ENCODE results near the gene PLEKHD1. TPM values are rescaled to one million over a fixed set of nuclear protein-coding genes. Genes with fewer than 3 reads are reported as not detected.
A peak's percentile ranks its signal among the peaks of the same experiment; 100 is the strongest.

The PLEKHD1 gene
- total and polyA plus RNA-seq, 2 of the 8 experiments (the other 6 are each of a cell fraction or from before 2014, with no cell fraction given): 0.24 to 0.48 TPM

GRCh38 chr14:69547701-69548348 lies 63.3 kb downstream of the PLEKHD1 start (continued):
- TF ChIP-seq ZNF274 (IDR thresholded peaks at IDR 0.05; ENCODE audit: borderline replicate concordance, extremely low read depth, low read length) (no peak), HDAC2 (IDR thresholded peaks at IDR 0.05; ENCODE audit: borderline replicate concordance in 1 of 2, low read depth in 2 of 2, low read length in 2 of 2) (0 out of 4 replicates have a peak, but pooled peaks of 1 of the 2 experiments have one; percentile 4), GTF2F1 (IDR thresholded peaks at IDR 0.05; ENCODE audit: borderline replicate concordance, low read depth, low read length) (0 out of 2 replicates have a peak, but pooled peaks have one; percentile 55), SUZ12 (IDR thresholded peaks at IDR 0.05; ENCODE audit: low read length) (no peak), CHD2 (IDR thresholded peaks at IDR 0.05; ENCODE audit: low read length) (0 out of 2 replicates have a peak, but pooled peaks have one; percentile 12), TAF7 (optimal IDR thresholded peaks at IDR 0.05; ENCODE audit: borderline replicate concordance, low read depth, low read length) (peak; percentile 34), RBBP5 (IDR thresholded peaks at IDR 0.05; ENCODE audit: borderline replicate concordance, low read depth, low read length) (peak; percentile 68; the same call in 1 of the 2 replicates), HDAC6 (IDR thresholded peaks at IDR 0.05; ENCODE audit: low read depth, low read length) (no peak), CTCF (IDR thresholded peaks at IDR 0.05; ENCODE audit: control extremely low read depth in 1 of 3, insufficient read depth in 1 of 3, low read depth in 1 of 3, low read length in 3 of 3) (peak; percentile 80 to 90 (median 86)), KDM4A (IDR thresholded peaks at IDR 0.05; ENCODE audit: low read depth, low read length, severe bottlenecking) (peak; percentile 77), PHF8 (conservative IDR thresholded peaks at IDR 0.05; ENCODE audit: low read depth, low read length) (0 out of 2 replicates have a peak, but pooled peaks have one; percentile 30), SIN3A (conservative IDR thresholded peaks at IDR 0.05 in 1 of 2, IDR thresholded peaks at IDR 0.05 in 1 of 2; ENCODE audit: low read depth in 1 of 2, low read length in 2 of 2) (peak in 1 of 2 experiments; percentile 52; a peak in 1 of 4 replicates), TBP (IDR thresholded peaks at IDR 0.05; ENCODE audit: low read depth, low read length) (peak; percentile 57; the same call in 1 of the 2 replicates), EZH2 (IDR thresholded peaks at IDR 0.05; ENCODE audit: low read depth, low read length, severe bottlenecking) (no peak), RAD21 (IDR thresholded peaks at IDR 0.05 in 1 of 2, conservative IDR thresholded peaks at IDR 0.05 in 1 of 2; ENCODE audit: low read depth in 2 of 2, low read length in 2 of 2) (peak; percentile 52 to 75; a peak in 3 of 4 replicates), TEAD4 (IDR thresholded peaks at IDR 0.05; ENCODE audit: low read depth, low read length) (peak; percentile 84), TCF12 (IDR thresholded peaks at IDR 0.05; ENCODE audit: low read depth, low read length) (0 out of 2 replicates have a peak, but pooled peaks have one; percentile 14)
